ENCODE measurements around the gene TAGLN2.

GRCh38 chr1:159949981-159950381 is 24.7 kb upstream of the TAGLN2 start:
- no peak for TF ChIP-seq CTCF (IDR thresholded peaks at IDR 0.05; ENCODE audit: insufficient read depth, low read length)
- no peak for TF ChIP-seq POLR2AphosphoS5 (IDR thresholded peaks at IDR 0.05; ENCODE audit: low read depth)
- TF ChIP-seq, protein P1, sequence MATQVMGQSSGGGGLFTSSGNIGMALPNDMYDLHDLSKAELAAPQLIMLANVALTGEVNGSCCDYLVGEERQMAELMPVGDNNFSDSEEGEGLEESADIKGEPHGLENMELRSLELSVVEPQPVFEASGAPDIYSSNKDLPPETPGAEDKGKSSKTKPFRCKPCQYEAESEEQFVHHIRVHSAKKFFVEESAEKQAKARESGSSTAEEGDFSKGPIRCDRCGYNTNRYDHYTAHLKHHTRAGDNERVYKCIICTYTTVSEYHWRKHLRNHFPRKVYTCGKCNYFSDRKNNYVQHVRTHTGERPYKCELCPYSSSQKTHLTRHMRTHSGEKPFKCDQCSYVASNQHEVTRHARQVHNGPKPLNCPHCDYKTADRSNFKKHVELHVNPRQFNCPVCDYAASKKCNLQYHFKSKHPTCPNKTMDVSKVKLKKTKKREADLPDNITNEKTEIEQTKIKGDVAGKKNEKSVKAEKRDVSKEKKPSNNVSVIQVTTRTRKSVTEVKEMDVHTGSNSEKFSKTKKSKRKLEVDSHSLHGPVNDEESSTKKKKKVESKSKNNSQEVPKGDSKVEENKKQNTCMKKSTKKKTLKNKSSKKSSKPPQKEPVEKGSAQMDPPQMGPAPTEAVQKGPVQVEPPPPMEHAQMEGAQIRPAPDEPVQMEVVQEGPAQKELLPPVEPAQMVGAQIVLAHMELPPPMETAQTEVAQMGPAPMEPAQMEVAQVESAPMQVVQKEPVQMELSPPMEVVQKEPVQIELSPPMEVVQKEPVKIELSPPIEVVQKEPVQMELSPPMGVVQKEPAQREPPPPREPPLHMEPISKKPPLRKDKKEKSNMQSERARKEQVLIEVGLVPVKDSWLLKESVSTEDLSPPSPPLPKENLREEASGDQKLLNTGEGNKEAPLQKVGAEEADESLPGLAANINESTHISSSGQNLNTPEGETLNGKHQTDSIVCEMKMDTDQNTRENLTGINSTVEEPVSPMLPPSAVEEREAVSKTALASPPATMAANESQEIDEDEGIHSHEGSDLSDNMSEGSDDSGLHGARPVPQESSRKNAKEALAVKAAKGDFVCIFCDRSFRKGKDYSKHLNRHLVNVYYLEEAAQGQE (IDR thresholded peaks at IDR 0.05; ENCODE audit: insufficient replicate concordance, low read depth), result no peak
- TF ChIP-seq GABPA (IDR thresholded peaks at IDR 0.05; ENCODE audit: low read depth), result no peak
